CD4-positive, alpha-beta T cell treated with Interleukin-21 for 1 hour (primary cell): Measurements from ENCODE around the gene TTN.

ENCODE experiments used
- DNase-seq: peaks from one replicate; pipeline ENCODE4 v3.0.0-alpha.2; 2020

The TTN gene

GRCh38 chr2:178810422-178810821, 3.2 kb upstream of the TTN start:
- no peak for DNase-seq

DNA sequence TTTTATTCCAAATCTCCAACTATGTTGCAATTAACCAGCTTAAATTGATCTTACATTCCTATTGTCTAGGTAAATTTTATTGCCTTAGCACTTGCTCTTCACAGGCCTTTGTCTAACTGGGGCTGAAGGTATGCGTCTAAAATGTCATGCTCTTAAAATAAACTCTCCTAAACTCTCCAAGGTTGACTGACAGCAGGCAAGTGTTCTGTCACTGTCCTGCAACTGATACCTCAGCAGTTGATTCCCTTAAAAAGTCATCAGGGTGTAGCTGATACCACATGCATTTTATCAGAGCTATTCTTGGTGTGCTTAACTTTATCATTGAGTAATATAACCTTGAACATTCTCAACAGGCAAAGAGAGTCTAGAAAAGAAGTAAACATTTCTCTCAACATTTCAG, 680 bp downstream of the TTN start:
- no peak for DNase-seq

DNA sequence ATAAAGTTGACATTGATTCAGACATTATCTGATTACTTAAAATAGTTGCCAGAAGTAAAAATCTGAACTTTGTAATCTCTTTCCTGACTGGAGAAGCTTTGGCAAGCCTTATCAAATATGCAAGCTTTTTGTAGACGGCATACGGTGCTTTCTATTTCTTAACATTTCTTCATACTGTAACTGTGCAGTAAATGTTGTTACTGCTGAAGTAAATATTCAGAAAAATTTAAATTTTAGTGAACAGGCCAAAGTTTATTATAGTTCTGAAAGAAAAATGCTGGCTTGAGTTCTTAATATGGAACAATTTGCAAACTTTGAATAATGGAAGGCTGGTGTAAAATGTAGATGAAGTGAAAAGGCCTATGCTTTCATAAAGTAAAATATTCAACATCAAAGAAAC, 1.8 kb downstream of the TTN start:
- no peak for DNase-seq

- no peak for DNase-seq
Measured at GRCh38 chr2:178804791-178805190, 2.4 kb downstream of the TTN start.

- DNase-seq, result no peak
Measured at GRCh38 chr2:178800510-178800909, 6.7 kb downstream of the TTN start.

- no peak for DNase-seq
Measured at GRCh38 chr2:178799305-178799704, 7.9 kb downstream of the TTN start.

GRCh38 chr2:178796079-178796677, 11.0 kb downstream of the TTN start:
- peak; percentile 22 for DNase-seq

GRCh38 chr2:178787934-178788333, 19.3 kb downstream of the TTN start:
- no peak for DNase-seq

DNA sequence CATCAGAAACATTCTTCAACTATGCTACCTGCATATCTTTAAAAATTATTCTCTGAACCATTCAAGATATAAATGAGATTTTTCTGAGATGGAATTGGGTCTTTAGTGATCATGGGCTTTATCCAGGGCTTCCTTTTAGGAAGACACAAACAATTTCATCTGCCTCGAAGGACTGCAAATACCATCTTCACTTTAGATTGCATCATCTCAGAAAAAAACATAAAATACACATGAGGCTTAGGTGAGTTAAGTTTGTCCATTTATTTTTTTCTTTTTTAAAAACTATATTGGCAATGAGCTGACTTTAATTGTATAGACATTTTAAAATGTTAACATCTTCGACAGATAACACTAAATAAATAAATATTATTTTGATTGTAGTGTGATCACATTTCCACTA, 20.1 kb downstream of the TTN start:
- DNase-seq, result no peak

- no peak for DNase-seq
Measured at GRCh38 chr2:178783889-178784288, 23.3 kb downstream of the TTN start.

- no peak for DNase-seq
Measured at GRCh38 chr2:178782236-178782635, 25.0 kb downstream of the TTN start.

- DNase-seq, result no peak
Measured at GRCh38 chr2:178777577-178777976, 29.6 kb downstream of the TTN start.

- no peak for DNase-seq
Measured at GRCh38 chr2:178776751-178777150, 30.5 kb downstream of the TTN start.

DNA sequence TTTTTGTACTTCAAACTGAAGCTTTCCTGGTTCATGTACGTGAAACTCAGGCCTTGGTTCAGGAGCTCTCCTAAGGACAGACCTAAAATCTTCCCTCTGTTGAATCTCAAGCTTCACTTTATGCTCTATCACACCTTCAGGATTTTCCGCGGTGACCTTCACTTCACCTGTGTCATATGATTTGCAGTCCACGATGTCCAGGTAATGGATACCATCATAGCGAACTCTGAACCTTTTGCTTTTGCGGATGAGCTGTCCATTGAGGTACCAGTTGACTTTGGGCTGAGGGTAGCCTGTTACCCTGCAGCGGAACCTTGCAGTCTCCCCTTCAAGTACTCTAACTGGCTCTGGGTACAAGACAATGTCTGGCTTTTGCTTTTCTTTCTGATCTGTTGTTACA, 31.2 kb downstream of the TTN start:
- DNase-seq, result no peak

DNA sequence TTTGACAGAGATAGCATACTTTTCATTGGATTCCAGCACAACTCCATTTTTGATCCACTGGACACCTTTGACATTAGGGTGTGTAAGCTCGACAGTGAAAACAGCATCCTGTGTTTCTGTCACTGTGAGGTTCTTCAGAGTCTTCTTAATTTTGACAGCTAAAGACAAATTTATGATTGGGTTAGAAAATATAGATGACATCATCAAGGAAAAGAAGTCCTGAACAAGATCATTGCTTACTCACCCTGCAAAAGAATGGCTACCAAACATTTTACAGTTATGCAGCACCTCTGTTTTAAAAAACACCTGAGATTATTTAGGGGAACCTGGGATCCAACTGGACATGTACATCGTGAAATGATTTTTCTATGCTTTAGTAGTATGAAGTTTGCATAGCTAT, 36.7 kb downstream of the TTN start:
- DNase-seq, result no peak

DNA sequence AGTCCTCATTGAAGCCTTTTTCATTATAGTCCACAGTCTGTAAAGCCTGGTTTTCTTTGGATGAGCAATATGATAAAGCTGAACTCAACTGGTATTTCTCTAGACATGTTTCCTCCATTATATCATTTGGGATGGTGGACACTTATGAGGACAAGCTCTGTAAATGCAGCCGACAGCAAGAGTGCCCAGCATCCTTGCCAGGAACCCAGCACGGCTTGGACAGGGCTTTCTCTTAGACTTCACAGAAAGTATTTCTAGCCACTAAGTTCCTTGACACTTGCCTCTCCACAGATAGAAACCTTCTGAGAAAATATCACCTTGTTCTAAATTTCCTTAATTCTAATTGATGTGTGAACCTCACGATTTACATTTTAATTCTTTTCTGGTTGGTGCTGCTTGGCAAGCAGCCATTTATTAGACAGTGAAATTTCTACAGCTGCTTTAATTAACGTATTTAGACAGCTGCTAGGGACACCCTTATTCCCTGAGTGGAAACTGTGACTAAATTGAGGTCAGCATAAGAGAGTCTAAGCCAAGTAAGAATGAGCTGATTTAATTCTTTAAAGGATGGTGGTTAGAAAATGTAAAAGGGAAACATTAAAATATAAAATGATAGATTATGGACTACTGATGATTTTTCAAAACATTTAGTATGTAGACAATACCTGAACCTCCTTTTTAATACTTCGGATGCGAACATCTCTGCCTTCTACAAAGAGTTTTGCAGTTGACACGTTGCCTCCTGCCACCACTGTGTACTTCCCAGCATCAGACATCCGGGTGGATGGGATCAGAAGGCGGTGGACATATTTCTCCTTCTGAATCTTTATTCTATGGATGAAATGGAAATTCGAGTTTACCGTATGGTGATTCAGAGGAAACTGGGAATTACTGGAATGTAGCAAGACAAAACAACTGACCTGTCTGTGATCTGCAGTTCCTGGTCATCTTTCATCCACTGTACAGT, 39.8 kb downstream of the TTN start:
- DNase-seq, result no peak

DNA sequence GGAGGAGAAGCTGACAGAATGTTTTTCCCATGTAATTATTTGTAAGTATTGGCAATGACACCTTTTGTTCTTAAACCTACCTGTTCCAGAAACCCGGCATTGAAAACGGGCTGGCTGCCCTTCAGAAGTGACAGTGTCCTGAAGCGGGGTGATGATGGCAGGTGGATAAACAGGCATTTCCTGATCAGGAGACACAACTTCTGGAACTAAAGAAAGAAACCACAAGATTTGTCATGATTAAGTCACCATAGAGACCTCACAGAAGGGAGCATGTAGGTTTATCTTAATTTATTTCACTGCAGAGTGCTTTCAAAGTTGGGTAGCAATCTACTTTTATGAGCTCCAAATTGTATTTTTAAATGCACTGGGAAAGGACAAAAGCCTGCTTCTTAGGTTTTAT, 43.1 kb downstream of the TTN start:
- no peak for DNase-seq

DNA sequence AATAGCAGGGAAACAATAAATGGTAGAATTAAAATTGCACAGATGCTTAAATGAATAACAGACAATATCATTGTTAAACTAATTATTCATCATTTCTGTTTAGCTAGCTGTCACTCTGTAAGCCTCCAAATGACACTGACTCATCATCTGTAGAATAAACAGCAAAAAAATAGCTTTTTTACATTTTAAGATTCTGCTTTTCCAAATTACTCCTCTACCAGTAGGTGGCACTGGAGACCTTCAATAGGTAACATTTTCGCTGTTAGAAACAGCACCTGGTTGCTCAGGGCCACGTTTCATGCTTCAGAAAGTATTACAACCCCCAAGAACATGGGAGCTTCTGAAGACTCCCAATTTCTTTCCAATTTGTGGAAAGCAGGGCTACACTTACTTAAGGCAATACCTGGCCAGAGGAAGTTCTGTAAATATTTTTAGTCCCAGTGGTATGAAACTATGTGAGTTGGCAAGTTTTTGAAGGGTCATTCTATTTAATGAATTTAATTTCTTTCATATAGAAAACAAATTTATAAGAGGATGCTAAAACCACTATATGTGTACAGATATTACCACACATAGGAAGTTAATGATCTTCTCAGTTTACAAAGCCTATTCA, 45.4 kb downstream of the TTN start:
- peak; percentile 40 for DNase-seq

- DNase-seq, result no peak
Measured at GRCh38 chr2:178756843-178757242, 50.4 kb downstream of the TTN start.

GRCh38 chr2:178756343-178756742, 50.9 kb downstream of the TTN start:
- DNase-seq, result no peak

DNA sequence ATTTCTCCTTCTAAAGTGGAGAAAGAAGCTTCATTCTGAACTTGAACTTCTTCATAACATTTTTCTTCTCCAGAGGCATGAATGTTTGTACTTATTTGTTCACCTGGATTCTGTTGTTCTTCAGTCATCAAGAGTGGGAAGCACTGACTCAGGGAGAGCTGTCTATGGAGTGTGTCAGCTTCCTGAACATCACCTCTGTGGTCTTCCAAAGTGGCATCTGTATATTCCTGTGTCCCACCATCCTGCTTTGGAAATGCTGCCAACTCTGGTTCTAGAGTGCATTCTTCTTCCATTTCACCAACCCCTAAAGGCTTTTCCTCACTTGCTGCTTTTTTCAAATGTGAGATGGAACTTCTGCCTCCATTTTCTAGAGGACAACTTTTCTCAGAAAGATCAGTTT, 59.5 kb downstream of the TTN start:
- no peak for DNase-seq

GRCh38 chr2:178734518-178734917, 72.7 kb downstream of the TTN start:
- no peak for DNase-seq

- no peak for DNase-seq
Measured at GRCh38 chr2:178733975-178734374, 73.2 kb downstream of the TTN start.

DNA sequence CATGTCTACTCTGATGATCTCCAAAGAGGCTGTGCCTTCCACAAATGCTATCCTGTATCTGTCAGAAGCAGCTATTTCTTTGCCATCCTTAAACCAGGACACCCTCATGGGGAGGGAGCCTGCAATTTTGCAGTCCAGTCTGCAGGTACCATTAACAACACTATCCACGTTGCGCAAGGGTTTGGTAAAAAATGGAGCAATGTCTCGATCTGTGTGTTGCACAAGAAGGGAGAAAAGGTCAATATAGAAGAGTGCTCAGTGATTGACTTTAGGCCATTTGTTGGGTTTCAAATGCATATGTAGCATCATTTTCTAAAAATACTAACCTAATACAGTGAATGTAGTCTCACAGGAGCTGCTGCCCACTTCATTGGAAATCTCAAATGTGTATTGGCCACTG, 74.3 kb downstream of the TTN start:
- no peak for DNase-seq
